Ascending aorta (tissue), 2 donors: ENCODE measurements around the gene TRIM34. TPM values are rescaled to one million over a fixed set of nuclear protein-coding genes. Genes with fewer than 3 reads are reported as not detected.
A peak's percentile ranks its signal among the peaks of the same experiment; 100 is the strongest.

Experiments used
- DNase-seq, 2 donors: peaks; one replicate each; pipeline ENCODE4 v3.0.0-alpha.2; 2019; ENCODE audit warnings: low spot score in 2 of 2
- H3K27ac ChIP-seq, 2 donors: fragments of 200-600 bp; sonication (generic); one replicate each; pipeline ENCODE4 v1.5.1; 2016 to 2017; ENCODE audit warnings: mild to moderate bottlenecking in 1 of 2
- H3K27me3 ChIP-seq: fragments of 200-600 bp; sonication (generic); one replicate; pipeline ENCODE4 v1.5.1; 2017
- H3K36me3 ChIP-seq, 2 donors: fragments of 200-600 bp; sonication (generic); one replicate each; pipeline ENCODE4 v1.5.1; 2016
- H3K4me1 ChIP-seq, 2 donors: fragments of 200-600 bp; sonication (generic); one replicate each; pipeline ENCODE4 v1.5.1; 2016 to 2017; ENCODE audit warnings: mild to moderate bottlenecking in 1 of 2
- H3K4me3 ChIP-seq, 2 donors: fragments of 200-600 bp; sonication (generic); one replicate each; pipeline ENCODE4 v1.5.1; 2016 to 2017; ENCODE audit warnings: mild to moderate bottlenecking in 1 of 2
- H3K9me3 ChIP-seq, 2 donors: fragments of 200-600 bp; sonication (generic); one replicate each; pipeline ENCODE4 v1.5.1; 2016
- CTCF ChIP-seq, 3 experiments: fragments of 200-600 bp in 2 of 3; fragments of 450-650 bp in 1 of 3; sonication (generic) in 2 of 3; IDR thresholded peaks; one replicate each; pipeline ENCODE4 v1.5.1; 2016 to 2019; ENCODE audit warnings: antibody characterized with exemption in 3 of 3, mild to moderate bottlenecking in 1 of 3, moderate library complexity in 1 of 3
- intact Hi-C: fragments of 100-400 bp; cut with DNase I; formaldehyde crosslinking; loops from one replicate; pipeline ENCODE4 v1.15.1; 2023
- total RNA-seq: library from RNA; depleted of rRNA; stranded (reverse); fragments of >200 nt; gene quantifications from one replicate; pipeline ENCODE4 v1.1.0, GENCODE V29; 2016

The TRIM34 gene
- total RNA-seq, 1 donor from 2014 or later, result not detected

- Histone ChIP-seq H3K27ac (no peak overlapping the region), H3K9me3 (no peaks in the 10 kb centered on the region), H3K36me3 (no peaks in the 10 kb centered on the region), H3K4me3 (no peak overlapping the region), H3K27me3 (no peaks in the 10 kb centered on the region), H3K4me1 (peaks cover 0 to 24% of the 10 kb centered on the region in 2 donors)
- intact Hi-C loops, result loop anchor here (5.0 kb wide), 1 partner anchor 59 kb away; no protein-coding TSS in a partner anchor
- TF ChIP-seq CTCF (IDR thresholded peaks at IDR 0.05), result no peak
- no peak for DNase-seq
Observed at GRCh38 chr11:5622802-5623201, 2.0 kb upstream of the TRIM34 start.

GRCh38 chr11:5625281-5625680, 480 bp downstream of the TRIM34 start:
- no peak for DNase-seq
- peak overlapping the region; percentile 62 to 68 for H3K4me3 ChIP-seq
- H3K27ac ChIP-seq, result peak overlapping the region in 1 of 2 donors; percentile 50
- intact Hi-C loops, result loop anchor here (2.0 kb wide), 1 partner anchor 24 kb away; no protein-coding TSS in a partner anchor
- TF ChIP-seq CTCF (IDR thresholded peaks at IDR 0.05), result no peak
- no peaks in the 10 kb centered on the region for H3K27me3 ChIP-seq
- peaks cover 0 to 24% of the 10 kb centered on the region in 2 donors for H3K4me1 ChIP-seq
- no peaks in the 10 kb centered on the region for H3K36me3 ChIP-seq
- no peaks in the 10 kb centered on the region for H3K9me3 ChIP-seq

- no peaks in the 10 kb centered on the region for H3K36me3 ChIP-seq
- DNase-seq, result no peak
- H3K9me3 ChIP-seq, result no peaks in the 10 kb centered on the region
- H3K27me3 ChIP-seq, result no peaks in the 10 kb centered on the region
- H3K4me1 ChIP-seq, result peaks cover 0 to 18% of the 10 kb centered on the region in 2 donors
- peak overlapping the region in 1 of 2 donors; percentile 68 for H3K4me3 ChIP-seq
- H3K27ac ChIP-seq, result no peak overlapping the region
- intact Hi-C loops, result no loop called here
- no peak for TF ChIP-seq CTCF (IDR thresholded peaks at IDR 0.05)
Observed at GRCh38 chr11:5626196-5626595, 1.4 kb downstream of the TRIM34 start.

- no peaks in the 10 kb centered on the region for H3K4me1 ChIP-seq
- no peak overlapping the region for H3K27ac ChIP-seq
- H3K9me3 ChIP-seq, result no peaks in the 10 kb centered on the region
- no peak overlapping the region for H3K4me3 ChIP-seq
- TF ChIP-seq CTCF (IDR thresholded peaks at IDR 0.05), result no peak
- H3K36me3 ChIP-seq, result peaks cover 6 to 29% of the 10 kb centered on the region in 2 donors
- H3K27me3 ChIP-seq, result no peaks in the 10 kb centered on the region
- no peak for DNase-seq
- intact Hi-C loops, result no loop called here
Observed at GRCh38 chr11:5631417-5631816, 6.6 kb downstream of the TRIM34 start.

GRCh38 chr11:5631969-5632635, 7.3 kb downstream of the TRIM34 start:
- Histone ChIP-seq H3K36me3 (peaks cover 6 to 30% of the 10 kb centered on the region in 2 donors), H3K27me3 (no peaks in the 10 kb centered on the region), H3K9me3 (no peaks in the 10 kb centered on the region), H3K27ac (no peak overlapping the region), H3K4me3 (no peak overlapping the region), H3K4me1 (no peaks in the 10 kb centered on the region)
- TF ChIP-seq CTCF (IDR thresholded peaks at IDR 0.05), result no peak
- no peak for DNase-seq
- intact Hi-C loops, result no loop called here
